ENCODE measurements around the gene SULT1A2. TPM values are rescaled to one million over a fixed set of nuclear protein-coding genes. Genes with fewer than 3 reads are reported as not detected.

Gene SULT1A2
- polyA plus RNA-seq, 1 donor (not counting 4 experiments of a cell fraction or from before 2014, with no cell fraction given), result not detected

- Histone ChIP-seq H3K9me3 (ENCODE audit: control insufficient read depth, low read depth, low read length) (no peaks in the 10 kb centered on the region), H3K79me2 (ENCODE audit: control insufficient read depth, insufficient read depth, low read length) (peaks cover 11% of the 10 kb centered on the region), H3K4me3 (ENCODE audit: control insufficient read depth in 2 of 3, extremely low read depth in 1 of 3, insufficient read depth in 2 of 3, low read depth in 1 of 3, low read length in 3 of 3) (no peak overlapping the region), H3K27ac (ENCODE audit: control insufficient read depth, insufficient read depth, low read length) (no peak overlapping the region), H3K4me2 (ENCODE audit: control insufficient read depth, extremely low read depth, insufficient read depth, low read depth, low read length) (no peak overlapping the region), H3K27me3 (ENCODE audit: control insufficient read depth, extremely low read depth, insufficient read depth, low read length) (no peaks in the 10 kb centered on the region), H4K20me1 (ENCODE audit: control insufficient read depth, extremely low read depth, insufficient read depth, low read length) (no peaks in the 10 kb centered on the region), H3K9ac (ENCODE audit: control insufficient read depth, extremely low read depth, insufficient read depth, low read length) (no peak overlapping the region), H3K4me1 (ENCODE audit: control insufficient read depth, extremely low read depth, insufficient read depth, low read length) (no peaks in the 10 kb centered on the region), H3K36me3 (ENCODE audit: control insufficient read depth in 2 of 2, extremely low read depth in 1 of 2, insufficient read depth in 2 of 2, low read length in 2 of 2) (peaks cover 0 to 5% of the 10 kb centered on the region in 2 experiments), H3K9me1 (ENCODE audit: control insufficient read depth, extremely low read depth, insufficient read depth, low read length) (no peaks in the 10 kb centered on the region), H2AFZ (ENCODE audit: control insufficient read depth, low read length) (no peak overlapping the region)
- TF ChIP-seq EZH2 (IDR thresholded peaks at IDR 0.05; ENCODE audit: low read length) (no peak), CTCF (optimal IDR thresholded peaks at IDR 0.05 in 1 of 3, IDR thresholded peaks at IDR 0.05 in 1 of 3, conservative IDR thresholded peaks at IDR 0.05 in 1 of 3; ENCODE audit: extremely low read depth in 1 of 3, insufficient read depth in 2 of 3, low read length in 3 of 3) (no peak)
- no peak for FAIRE-seq
- dilution Hi-C loops (cut with MboI; ENCODE audit: extremely low pct_ligation_motif_present, low sequenced_read_pairs), result no loop called here
- no peak for DNase-seq (ENCODE audit: low read depth, low spot score)
Measured at GRCh38 chr16:28561557-28562187, 35.2 kb downstream of the SULT1A2 start.

- TF ChIP-seq CTCF (optimal IDR thresholded peaks at IDR 0.05 in 1 of 3, IDR thresholded peaks at IDR 0.05 in 1 of 3, conservative IDR thresholded peaks at IDR 0.05 in 1 of 3; ENCODE audit: extremely low read depth in 1 of 3, insufficient read depth in 2 of 3, low read length in 3 of 3), result no peak
- TF ChIP-seq EZH2 (IDR thresholded peaks at IDR 0.05; ENCODE audit: low read length), result no peak
- dilution Hi-C loops (cut with MboI; ENCODE audit: extremely low pct_ligation_motif_present, low sequenced_read_pairs), result no loop called here
Measured at GRCh38 chr16:28558456-28558855, 38.4 kb downstream of the SULT1A2 start.

More at GRCh38 chr16:28558456-28558855, 38.4 kb downstream of the SULT1A2 start:
- FAIRE-seq (no peak), DNase-seq (ENCODE audit: low read depth, low spot score) (no peak)
- H3K9ac ChIP-seq (ENCODE audit: control insufficient read depth, extremely low read depth, insufficient read depth, low read length), result no peak overlapping the region
- no peak overlapping the region for H2AFZ ChIP-seq (ENCODE audit: control insufficient read depth, low read length)
- no peaks in the 10 kb centered on the region for H3K9me1 ChIP-seq (ENCODE audit: control insufficient read depth, extremely low read depth, insufficient read depth, low read length)
- no peaks in the 10 kb centered on the region for H3K27me3 ChIP-seq (ENCODE audit: control insufficient read depth, extremely low read depth, insufficient read depth, low read length)
- H3K4me1 ChIP-seq (ENCODE audit: control insufficient read depth, extremely low read depth, insufficient read depth, low read length), result no peaks in the 10 kb centered on the region
- no peaks in the 10 kb centered on the region for H4K20me1 ChIP-seq (ENCODE audit: control insufficient read depth, extremely low read depth, insufficient read depth, low read length)
- no peak overlapping the region for H3K4me3 ChIP-seq (ENCODE audit: control insufficient read depth in 2 of 3, extremely low read depth in 1 of 3, insufficient read depth in 2 of 3, low read depth in 1 of 3, low read length in 3 of 3)
- H3K79me2 ChIP-seq (ENCODE audit: control insufficient read depth, insufficient read depth, low read length), result peaks cover 12% of the 10 kb centered on the region
- H3K27ac ChIP-seq (ENCODE audit: control insufficient read depth, insufficient read depth, low read length), result no peak overlapping the region
- H3K4me2 ChIP-seq (ENCODE audit: control insufficient read depth, extremely low read depth, insufficient read depth, low read depth, low read length), result no peak overlapping the region
- H3K9me3 ChIP-seq (ENCODE audit: control insufficient read depth, low read depth, low read length), result no peaks in the 10 kb centered on the region
- peaks cover 0 to 3% of the 10 kb centered on the region in 2 experiments for H3K36me3 ChIP-seq (ENCODE audit: control insufficient read depth in 2 of 2, extremely low read depth in 1 of 2, insufficient read depth in 2 of 2, low read length in 2 of 2)

Data from keratinocyte (primary cell).